IPS-18c (cell line): ENCODE data around the gene HOXC9.
A peak's percentile ranks its signal among the peaks of the same experiment; 100 is the strongest.

ENCODE experiments used
- H3K4me3 ChIP-seq: 2 replicates; pipeline ENCODE4 v1.7.0; 2013; ENCODE audit warnings: low read depth, mild to moderate bottlenecking, low read length, moderate library complexity; ENCODE audit not compliant: insufficient read depth
- H3K9me3 ChIP-seq: one replicate; pipeline ENCODE4 v1.6.1; 2013; ENCODE audit warnings: mild to moderate bottlenecking, low read length, moderate library complexity; ENCODE audit not compliant: control insufficient read depth, insufficient read depth

The HOXC9 gene

DNA sequence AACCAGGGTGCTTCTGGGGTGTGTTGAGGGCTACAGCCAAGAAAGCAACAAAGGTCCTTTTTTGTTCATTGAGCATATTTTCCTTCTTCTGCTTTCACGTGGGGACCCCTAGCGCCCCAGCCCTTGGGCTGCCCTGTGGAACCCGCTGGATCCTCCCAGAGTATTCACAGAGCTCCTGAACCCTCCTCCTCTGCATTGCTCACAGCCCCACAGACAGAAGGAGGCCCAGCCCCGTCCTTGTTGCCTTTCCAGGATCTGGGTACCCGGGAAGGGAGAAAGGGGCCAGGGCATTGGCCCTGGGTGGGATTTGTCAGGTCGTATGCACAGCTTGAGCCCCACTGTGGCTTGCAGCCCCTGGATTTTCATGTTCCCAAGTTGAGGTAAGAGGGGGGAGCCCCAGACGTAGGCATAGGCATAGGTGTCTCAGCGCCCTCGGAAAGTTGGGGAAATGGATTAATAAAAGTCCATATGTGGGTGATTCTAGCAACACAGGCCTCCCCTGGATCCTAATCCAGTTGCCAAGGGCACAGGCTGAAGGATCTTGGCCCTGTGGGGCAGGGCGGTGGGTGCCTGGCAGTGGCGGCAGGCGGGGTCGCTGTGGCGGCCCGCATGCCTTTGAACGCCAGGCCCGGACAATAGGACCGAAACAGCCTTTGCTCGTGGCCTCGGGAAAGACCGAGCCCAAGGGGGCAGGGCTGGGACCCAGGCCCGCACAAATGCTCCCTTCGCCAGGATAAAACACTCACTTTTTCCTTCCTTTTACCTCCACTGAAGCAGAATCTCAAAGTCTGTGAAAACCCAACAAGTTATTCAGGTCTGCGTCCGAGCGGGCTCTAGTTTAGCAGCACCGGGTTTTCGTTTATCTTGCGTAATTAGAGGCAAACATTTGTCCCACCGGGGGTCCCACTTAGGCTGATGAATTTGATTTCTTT is 18.1 kb upstream of the HOXC9 start:
- no peak overlapping the region for H3K4me3 ChIP-seq
- H3K9me3 ChIP-seq = peaks cover 8% of the 10 kb centered on the region

DNA sequence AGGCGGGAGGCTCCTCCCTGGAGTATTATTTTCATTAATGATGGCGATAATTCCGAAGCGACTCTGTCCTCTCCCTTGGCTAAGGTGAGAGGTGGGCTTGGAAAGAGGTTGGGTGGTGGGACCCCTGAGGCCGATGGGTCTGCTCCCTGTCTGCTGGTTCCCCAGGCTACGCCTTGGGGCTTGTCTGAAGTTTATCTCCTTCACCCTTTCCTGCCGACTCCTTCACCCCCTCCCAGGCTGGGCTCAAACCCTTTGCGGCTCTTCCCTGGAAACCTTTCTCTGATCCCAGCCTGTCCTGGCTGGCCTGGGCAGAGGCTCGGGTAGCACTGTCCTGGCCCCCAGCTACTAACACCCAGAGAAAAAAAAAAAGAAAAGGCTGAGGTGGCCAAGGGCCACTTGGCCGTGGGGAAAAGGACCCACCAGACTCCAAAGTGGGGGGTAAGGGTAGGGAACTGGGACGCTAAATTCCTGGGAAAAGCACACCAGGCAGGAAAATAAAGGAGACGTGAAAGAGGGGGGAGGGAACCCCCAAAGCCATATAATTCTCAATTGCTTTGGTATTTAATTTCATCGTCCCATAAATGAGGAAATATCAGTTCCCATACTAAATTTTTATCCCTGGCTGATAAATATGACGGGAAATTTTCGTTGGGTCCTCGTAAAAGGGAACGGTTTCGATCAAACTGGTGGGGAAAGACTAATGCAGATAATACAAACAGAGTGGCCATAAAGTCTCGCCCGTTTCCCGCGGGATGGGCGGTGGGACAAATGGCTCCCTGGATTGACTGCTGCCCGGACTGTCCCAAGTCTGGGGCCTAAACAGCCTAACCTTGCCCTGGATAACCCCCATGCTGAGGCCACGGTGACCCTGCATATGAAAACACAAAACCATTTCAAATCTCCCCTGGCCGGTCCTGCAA is 17.1 kb upstream of the HOXC9 start:
- Histone ChIP-seq H3K4me3 (no peak overlapping the region), H3K9me3 (peaks cover 8% of the 10 kb centered on the region)

DNA sequence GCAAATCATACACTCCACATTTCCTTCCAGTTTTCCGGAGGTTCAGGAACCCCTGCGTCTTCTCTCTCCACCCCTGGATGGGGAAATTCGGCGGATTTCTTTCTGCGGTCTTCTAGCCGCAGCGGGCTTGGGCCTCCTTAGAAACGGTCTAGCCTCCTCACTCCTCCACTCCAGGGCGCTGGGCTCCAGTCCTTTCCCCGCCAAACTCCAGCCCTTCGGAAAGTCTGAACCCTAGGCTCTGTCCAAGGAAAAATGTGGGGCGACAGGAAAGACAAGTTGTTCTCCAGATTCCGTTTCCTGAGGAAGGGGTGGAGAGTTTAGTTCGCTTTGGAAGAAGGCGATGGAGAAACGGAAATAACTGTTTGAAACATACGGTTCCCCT is 16.4 kb upstream of the HOXC9 start:
- H3K4me3 ChIP-seq = no peak overlapping the region
- H3K9me3 ChIP-seq = peaks cover 8% of the 10 kb centered on the region

DNA sequence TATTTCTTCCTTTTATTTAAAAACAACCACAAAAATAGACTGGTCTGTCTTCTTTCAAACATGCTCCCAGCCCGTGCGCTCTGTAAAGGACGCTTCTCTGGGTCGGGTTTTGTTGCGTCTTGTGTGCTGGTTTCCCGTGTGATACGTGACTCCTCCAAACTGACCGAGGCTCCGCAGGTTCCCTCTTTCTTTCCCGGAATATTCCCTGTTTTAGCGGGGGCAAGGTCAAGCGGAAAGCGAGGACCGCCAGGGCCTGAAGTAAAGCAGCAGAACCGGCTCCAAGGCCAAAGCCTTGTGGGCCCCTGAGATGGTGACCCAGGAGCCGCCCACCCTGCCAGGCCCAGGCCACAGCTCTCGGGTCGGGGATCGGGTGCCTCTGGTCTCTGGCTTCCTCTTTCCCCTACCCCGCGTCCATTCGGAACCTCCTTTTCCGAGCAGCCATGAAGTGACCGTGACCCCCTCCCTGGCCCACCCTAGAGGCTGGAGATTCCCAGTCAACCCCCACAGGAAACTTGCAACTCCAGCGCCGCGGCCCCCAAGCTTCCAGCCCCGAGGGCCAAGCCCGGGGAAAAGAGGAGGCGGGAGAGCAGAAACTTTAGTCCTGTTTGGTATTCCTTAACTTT is 15.9 kb upstream of the HOXC9 start:
- peaks cover 8% of the 10 kb centered on the region for H3K9me3 ChIP-seq
- no peak overlapping the region for H3K4me3 ChIP-seq

DNA sequence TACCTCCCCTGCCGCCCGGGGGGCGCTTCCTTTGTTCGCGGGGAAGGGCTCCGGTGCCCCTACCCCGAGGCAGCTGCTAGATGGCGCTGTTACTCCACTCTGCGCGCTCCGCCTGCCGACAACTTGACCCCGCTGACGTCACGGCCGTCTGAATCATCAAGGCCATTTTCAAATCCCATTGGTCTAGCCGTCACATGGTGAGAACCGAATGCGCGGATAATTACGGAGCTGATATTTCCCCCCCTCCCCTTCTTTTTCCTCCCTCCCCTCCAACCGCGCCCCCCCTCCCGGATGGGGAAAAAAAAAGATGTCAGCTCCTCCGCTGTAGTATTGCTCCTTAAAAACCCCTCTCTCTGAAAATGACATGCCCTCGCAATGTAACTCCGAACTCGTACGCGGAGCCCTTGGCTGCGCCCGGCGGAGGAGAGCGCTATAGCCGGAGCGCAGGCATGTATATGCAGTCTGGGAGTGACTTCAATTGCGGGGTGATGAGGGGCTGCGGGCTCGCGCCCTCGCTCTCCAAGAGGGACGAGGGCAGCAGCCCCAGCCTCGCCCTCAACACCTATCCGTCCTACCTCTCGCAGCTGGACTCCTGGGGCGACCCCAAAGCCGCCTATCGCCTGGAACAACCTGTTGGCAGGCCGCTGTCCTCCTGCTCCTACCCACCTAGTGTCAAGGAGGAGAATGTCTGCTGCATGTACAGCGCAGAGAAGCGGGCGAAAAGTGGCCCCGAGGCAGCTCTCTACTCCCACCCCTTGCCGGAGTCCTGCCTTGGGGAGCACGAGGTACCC is 14.9 kb upstream of the HOXC9 start, which contains the start of gene HOXC10:
Gene HOXC10 (plus strand): TSS at position 246 of the 791 bp plus-strand sequence. CDS start 114 bp downstream, at position 360.
- peaks cover 8% of the 10 kb centered on the region for H3K9me3 ChIP-seq
- no peak within 1 kb of the TSS; the same call in 1 of the 2 replicates for H3K4me3 ChIP-seq

DNA sequence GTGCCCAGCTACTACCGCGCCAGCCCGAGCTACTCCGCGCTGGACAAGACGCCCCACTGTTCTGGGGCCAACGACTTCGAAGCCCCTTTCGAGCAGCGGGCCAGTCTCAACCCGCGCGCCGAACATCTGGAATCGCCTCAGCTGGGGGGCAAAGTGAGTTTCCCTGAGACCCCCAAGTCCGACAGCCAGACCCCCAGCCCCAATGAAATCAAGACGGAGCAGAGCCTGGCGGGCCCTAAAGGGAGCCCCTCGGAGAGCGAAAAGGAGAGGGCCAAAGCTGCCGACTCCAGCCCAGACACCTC is 14.3 kb upstream of the HOXC9 start:
- peaks cover 8% of the 10 kb centered on the region for H3K9me3 ChIP-seq
- H3K4me3 ChIP-seq = no peak overlapping the region; the same call in 1 of the 2 replicates

DNA sequence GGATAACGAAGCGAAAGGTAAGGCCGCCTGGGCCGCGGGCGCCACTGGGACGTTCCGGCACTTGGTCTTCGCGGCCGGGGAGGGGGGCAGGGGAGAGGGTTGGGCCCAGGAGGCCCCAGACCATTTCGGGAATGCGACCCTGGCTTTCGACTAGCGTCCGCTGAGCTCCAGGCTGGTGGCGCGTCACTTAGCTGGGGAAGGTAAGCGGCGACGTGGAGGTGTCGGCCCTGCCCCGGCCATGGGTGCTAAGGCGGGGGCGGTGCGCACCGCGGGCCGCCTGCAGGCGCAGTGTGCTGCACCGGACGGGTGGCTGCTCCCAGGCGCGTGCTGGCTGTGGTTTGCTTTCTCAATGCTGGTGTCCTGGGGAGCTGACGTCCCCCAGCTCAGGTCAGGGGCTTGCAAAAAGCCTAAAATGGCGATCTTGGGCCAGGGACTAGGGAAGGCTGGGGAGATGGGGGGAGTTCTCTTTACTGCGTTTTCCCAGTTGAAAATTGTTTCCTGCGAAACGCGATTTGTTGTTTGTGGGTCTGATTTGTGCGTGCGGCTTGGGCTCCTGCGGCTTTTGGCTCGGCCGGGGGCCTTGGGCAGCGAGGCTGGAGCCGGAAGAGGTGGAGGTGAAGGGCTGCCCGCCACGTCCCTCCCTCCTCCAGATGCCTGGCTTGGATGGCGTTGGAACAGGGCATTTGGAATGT is 13.8 kb upstream of the HOXC9 start:
- Histone ChIP-seq H3K9me3 (peaks cover 8% of the 10 kb centered on the region), H3K4me3 (peak overlapping the region; percentile 4; the same call in 1 of the 2 replicates)

DNA sequence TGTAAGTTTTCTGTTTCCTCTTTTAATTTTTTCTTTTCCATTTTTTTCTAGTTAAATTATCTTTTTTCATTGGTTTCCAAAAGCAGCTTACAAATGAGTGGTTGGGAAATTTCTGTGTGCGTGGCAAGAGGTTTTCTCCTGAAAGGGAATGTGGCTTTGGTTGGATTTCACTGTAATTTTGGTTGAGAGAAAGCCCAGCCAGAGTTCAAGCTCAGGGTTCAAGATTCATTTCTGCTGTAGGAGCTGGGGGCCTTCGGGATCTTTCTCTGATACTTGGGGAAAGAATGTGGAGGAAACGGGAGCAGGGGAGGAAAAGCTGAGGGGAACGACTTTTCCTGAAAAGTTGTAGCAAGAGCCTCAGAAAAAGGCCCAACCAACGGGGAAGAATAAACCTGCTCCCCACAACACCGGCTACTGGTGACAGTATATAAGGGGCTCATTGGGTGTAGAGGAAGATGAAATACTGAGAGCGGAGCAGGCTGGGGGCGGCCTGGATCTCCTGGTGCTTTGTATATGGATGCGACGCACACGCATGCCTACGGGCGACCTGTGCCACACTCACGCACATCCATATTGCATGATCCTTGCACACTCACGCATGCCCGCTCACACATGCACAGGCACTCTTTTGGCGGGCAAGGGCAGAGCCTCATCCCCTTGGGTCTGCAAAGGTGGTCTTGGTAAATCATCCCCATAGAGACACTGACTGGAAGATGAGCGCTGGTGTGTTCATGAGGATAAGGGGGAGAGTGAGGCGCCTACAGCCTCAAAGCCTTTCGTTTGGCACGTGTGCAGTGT is 13.1 kb upstream of the HOXC9 start:
- no peak overlapping the region for H3K4me3 ChIP-seq
- peaks cover 8% of the 10 kb centered on the region for H3K9me3 ChIP-seq

DNA sequence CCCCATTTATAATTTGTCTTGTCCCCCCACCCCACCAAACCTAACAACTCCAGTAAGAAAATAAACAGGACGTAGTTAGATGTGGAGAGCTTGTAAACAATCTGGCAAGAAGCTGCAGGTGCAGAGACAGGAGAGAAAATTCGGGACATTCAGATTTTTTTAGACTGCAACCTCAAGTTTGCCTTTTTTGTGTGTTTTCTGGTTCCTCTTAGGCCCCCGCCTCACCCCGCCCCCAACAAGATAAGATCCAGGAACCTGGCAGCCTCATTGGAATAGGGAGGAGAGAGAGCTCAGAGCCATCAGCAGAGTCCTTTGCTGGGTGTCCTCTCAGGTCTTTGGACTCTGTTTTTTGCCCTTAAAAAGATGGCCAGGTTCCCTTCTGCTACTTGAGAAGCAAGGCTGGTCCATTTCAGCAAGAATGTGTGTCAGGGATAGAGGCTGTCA is 12.2 kb upstream of the HOXC9 start:
- Histone ChIP-seq H3K4me3 (no peak overlapping the region), H3K9me3 (peaks cover 6% of the 10 kb centered on the region)

DNA sequence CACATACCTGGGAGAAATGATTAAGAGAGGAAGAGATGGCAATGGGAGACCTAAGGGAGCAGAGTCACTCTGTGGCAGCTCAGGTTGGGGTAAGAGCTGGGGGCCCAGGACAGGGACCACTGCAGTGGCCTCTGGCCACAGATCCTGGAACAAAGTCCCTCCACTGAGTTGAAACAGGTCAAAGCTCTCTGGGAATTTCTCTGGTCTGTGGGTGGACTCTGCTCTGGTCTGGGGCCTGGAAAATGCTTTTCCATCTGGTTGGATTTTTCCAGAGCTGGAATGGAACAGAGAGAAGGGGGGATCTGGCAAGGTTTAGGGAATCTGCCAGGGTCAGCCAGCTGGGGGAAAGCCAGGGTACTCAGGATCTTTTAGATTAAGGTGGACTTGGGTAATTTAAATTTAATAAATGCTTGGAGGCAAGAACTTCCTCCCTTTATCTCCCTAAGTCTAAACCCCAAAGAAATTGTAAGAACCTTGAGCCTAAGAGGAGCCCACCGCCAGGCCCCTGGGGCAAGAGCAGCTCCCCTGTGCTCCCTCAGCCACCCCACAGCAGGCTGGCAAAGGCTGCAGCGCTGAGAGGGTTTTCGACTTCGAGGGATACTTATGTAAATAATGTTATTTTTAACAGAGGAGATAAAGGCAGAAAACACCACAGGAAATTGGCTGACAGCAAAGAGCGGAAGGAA is 11.3 kb upstream of the HOXC9 start:
- H3K4me3 ChIP-seq = no peak overlapping the region
- peaks cover 4% of the 10 kb centered on the region for H3K9me3 ChIP-seq

DNA sequence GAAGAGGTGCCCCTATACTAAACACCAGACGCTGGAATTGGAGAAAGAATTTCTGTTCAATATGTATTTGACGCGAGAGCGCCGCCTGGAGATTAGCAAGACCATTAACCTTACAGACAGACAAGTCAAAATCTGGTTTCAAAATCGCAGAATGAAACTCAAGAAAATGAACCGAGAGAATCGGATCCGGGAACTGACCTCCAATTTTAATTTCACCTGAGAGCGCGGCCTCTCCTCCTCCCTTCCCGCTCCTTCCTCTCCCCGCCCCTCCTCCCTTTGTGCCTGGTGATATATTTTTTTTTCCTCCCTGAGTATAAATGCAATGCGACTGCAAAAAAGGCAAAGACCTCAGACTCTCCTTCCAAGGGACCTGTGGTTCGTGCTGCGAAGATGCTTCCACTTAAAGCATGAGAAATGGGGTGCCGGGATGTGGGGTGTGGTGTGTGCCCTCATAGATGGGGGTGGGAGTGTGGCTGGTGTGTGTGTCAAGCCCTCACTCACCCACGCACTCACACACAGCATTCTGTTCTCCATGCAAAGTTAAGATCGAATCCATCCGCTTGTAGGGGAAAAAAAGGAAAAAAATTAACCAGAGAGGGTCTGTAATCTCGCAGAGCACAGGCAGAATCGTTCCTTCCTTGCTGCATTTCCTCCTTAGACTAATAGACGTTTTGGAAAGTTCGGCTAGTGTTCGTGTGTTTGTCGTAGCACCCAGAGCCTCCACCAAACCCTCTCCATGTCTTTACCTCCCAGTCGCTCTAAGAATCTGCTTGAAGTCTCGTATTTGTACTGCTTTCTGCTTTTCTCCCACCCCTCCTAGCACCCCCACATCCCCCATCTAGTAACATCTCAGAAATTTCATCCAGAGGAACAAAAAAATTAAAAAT is 10.5 kb upstream of the HOXC9 start:
- Histone ChIP-seq H3K9me3 (peaks cover 7% of the 10 kb centered on the region), H3K4me3 (no peak overlapping the region)

DNA sequence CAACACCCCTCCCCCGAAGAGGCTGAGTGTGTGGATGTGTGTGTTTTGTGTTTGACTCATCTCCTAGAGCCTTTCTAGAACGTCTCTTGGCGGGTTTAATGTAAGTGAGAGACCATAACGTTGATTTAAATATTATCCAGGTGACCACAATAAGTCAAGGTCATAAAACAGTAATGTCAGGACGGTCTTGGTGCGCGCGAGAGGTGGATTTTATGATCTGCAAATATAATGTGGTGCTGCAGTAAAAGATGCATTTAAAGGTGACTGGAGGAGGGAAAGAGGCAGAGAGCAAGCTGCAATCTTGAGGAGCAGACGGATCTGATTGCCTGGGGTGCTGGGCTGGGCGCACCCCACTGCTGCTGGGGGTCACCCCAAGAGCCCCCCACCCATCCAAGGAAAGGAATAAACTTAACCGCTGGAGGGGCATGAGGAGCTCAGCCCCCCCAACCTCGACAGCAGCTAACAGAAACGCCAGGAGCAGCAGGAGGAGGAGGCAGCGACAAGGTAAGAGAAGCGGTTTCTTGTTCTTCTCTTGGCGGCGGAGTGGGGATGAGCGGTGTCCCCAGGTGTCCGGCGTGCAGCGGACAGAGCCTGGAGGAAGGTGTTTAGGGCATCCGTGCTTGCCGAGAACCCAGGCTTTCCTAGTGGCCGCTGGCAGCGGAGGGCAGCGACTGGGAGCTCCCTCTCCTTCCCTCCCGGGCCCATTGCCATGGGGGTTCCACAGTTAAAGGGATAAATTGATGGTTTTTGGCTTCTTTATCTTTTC is 9.5 kb upstream of the HOXC9 start:
- no peak overlapping the region for H3K4me3 ChIP-seq
- H3K9me3 ChIP-seq = peaks cover 3% of the 10 kb centered on the region

DNA sequence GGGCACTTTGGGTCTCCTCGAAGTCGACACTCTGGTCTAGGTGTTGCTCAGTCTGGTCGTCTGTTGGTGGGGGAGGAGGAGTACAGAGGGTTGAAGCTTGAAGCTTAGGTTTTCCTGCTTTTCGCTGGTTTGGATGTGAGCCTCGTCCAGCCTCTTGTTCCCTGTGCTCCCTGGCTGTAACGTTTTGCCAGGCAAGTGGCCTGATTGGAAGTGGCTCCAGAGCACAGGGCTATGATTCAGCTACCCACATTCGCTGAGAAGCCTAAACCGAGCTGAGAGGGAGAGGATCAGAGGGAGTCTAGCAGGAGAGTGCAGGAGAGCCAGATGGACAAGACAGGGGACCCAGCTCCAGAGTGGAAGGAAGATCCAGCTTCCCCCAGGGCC is 8.9 kb upstream of the HOXC9 start:
- Histone ChIP-seq H3K9me3 (peaks cover 3% of the 10 kb centered on the region), H3K4me3 (no peak overlapping the region)
